ENCODE results near the gene PRKG1.

DNA sequence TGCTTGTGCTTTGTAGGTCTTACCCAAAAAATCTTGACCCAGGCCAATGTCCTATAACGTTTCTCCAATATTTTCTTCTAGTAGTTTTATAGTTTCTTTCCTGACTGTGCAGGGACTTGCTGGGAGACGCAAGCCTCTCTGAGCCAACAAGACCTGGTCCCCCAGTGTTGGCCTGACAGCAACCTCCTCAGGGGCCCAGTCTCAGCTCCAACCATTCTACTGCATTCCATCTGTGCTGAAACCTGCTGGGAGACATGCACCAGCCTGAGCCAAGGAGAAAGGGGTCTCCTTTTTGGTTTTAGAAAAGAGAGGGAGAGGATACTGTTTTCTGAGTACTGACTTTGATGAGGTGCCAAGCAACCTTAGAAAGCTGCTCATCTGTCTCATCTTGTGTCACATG lies 251.4 kb downstream of the PRKG1 start:
- TF ChIP-seq, protein P1, sequence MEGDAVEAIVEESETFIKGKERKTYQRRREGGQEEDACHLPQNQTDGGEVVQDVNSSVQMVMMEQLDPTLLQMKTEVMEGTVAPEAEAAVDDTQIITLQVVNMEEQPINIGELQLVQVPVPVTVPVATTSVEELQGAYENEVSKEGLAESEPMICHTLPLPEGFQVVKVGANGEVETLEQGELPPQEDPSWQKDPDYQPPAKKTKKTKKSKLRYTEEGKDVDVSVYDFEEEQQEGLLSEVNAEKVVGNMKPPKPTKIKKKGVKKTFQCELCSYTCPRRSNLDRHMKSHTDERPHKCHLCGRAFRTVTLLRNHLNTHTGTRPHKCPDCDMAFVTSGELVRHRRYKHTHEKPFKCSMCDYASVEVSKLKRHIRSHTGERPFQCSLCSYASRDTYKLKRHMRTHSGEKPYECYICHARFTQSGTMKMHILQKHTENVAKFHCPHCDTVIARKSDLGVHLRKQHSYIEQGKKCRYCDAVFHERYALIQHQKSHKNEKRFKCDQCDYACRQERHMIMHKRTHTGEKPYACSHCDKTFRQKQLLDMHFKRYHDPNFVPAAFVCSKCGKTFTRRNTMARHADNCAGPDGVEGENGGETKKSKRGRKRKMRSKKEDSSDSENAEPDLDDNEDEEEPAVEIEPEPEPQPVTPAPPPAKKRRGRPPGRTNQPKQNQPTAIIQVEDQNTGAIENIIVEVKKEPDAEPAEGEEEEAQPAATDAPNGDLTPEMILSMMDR (IDR thresholded peaks at IDR 0.05; ENCODE audit: low read depth, low read length) = no peak
- no peak for TF ChIP-seq EZH2phosphoT487 (IDR thresholded peaks at IDR 0.05; ENCODE audit: low read depth)

Measured in OCI-LY3 (cell line).